SK-N-SH treated with all-trans-retinoic acid at 6 μM for 48 hours (cell line): ENCODE results near the gene USP48.
"Not testable (repeated sequence)": the region's sequence is repeated elsewhere in the genome, so short reads cannot be mapped to it uniquely, and the experiment has no call there.

Experiments
- ATAC-seq: fragments of 200-7000 bp; cut with Tn5 transposase; 3 replicates; pipeline ENCODE4 v1.9.1; 2020; ENCODE audit warnings: mild to moderate bottlenecking, moderate library complexity
- ARNTL ChIP-seq: fragments of 450-650 bp; formaldehyde crosslinking; IDR thresholded peaks from 2 replicates; pipeline ENCODE4 v1.5.0; 2020; ENCODE audit warnings: low read depth, mild to moderate bottlenecking, moderate library complexity, borderline replicate concordance
- BACH2 ChIP-seq: fragments of 250-450 bp; sonication (Bioruptor Pico); IDR thresholded peaks from 2 replicates; pipeline ENCODE4 v1.9.0; 2021; ENCODE audit warnings: mild to moderate bottlenecking, borderline replicate concordance
- CSRNP3 ChIP-seq: fragments of 250-450 bp; sonication (Bioruptor Pico); IDR thresholded peaks from 2 replicates; pipeline ENCODE4 v1.5.1; 2021; ENCODE audit warnings: mild to moderate bottlenecking, moderate library complexity
- ESRRG ChIP-seq: fragments of 250-450 bp; sonication (Bioruptor Pico); IDR thresholded peaks from 2 replicates; pipeline ENCODE4 v1.6.1; 2021; ENCODE audit warnings: mild to moderate bottlenecking
- GLIS3 ChIP-seq: fragments of 250-450 bp; sonication (Bioruptor Pico); IDR thresholded peaks from 2 replicates; pipeline ENCODE4 v1.5.0; 2020; ENCODE audit warnings: mild to moderate bottlenecking, moderate library complexity
- ISL1 ChIP-seq: fragments of 250-450 bp; sonication (Bioruptor Pico); IDR thresholded peaks from 2 replicates; pipeline ENCODE4 v2.1.2; 2022; ENCODE audit warnings: mild to moderate bottlenecking, moderate library complexity
- OSR1 ChIP-seq: fragments of 250-450 bp; sonication (Bioruptor Pico); IDR thresholded peaks from 2 replicates; pipeline ENCODE4 v1.8.0; 2022; ENCODE audit warnings: moderate library complexity, mild to moderate bottlenecking, inconsistent platforms
- PPARA ChIP-seq: fragments of 250-450 bp; sonication (Bioruptor Pico); IDR thresholded peaks from 2 replicates; pipeline ENCODE4 v1.5.0; 2020; ENCODE audit warnings: mild to moderate bottlenecking, borderline replicate concordance
- RARB ChIP-seq: fragments of 250-450 bp; sonication (Bioruptor Pico); IDR thresholded peaks from 2 replicates; pipeline ENCODE4 v1.8.0; 2021; ENCODE audit warnings: mild to moderate bottlenecking, moderate library complexity
- TCF4 ChIP-seq: fragments of 250-450 bp; sonication (Bioruptor Pico); IDR thresholded peaks from 2 replicates; pipeline ENCODE4 v1.8.0; 2021; ENCODE audit warnings: mild to moderate bottlenecking, moderate library complexity, borderline replicate concordance
- TOX ChIP-seq: fragments of 250-450 bp; sonication (Bioruptor Pico); IDR thresholded peaks from 2 replicates; pipeline ENCODE4 v1.8.0; 2021; ENCODE audit warnings: mild to moderate bottlenecking, moderate library complexity, borderline replicate concordance
- ZC3H10 ChIP-seq: fragments of 250-450 bp; sonication (Bioruptor Pico); IDR thresholded peaks from 2 replicates; pipeline ENCODE4 v1.5.1; 2021; ENCODE audit warnings: mild to moderate bottlenecking, moderate library complexity
- ZFP3 ChIP-seq: fragments of 250-450 bp; sonication (Bioruptor Pico); IDR thresholded peaks from 2 replicates; pipeline ENCODE4 v1.5.0; 2020; ENCODE audit warnings: mild to moderate bottlenecking, moderate library complexity
- ZFP30 ChIP-seq: fragments of 450-650 bp; formaldehyde crosslinking; IDR thresholded peaks from 2 replicates; pipeline ENCODE4 v1.5.0; 2022; ENCODE audit warnings: mild to moderate bottlenecking, moderate library complexity
- ZNF565 ChIP-seq: fragments of 450-650 bp; formaldehyde crosslinking; conservative IDR thresholded peaks from 2 replicates; pipeline ENCODE4 v1.5.0; 2020; ENCODE audit warnings: low read depth, mild to moderate bottlenecking, moderate library complexity
- ZNF70 ChIP-seq: fragments of 450-650 bp; formaldehyde crosslinking; IDR thresholded peaks from 2 replicates; pipeline ENCODE4 v1.5.0; 2020; ENCODE audit warnings: mild to moderate bottlenecking, moderate library complexity
- ZNF8 ChIP-seq: fragments of 450-650 bp; formaldehyde crosslinking; IDR thresholded peaks from 2 replicates; pipeline ENCODE4 v1.5.0; 2020; ENCODE audit warnings: mild to moderate bottlenecking, moderate library complexity
- TF ChIP-seq, protein P1 (sequence below): fragments of 250-450 bp; sonication (Bioruptor Pico); IDR thresholded peaks from 2 replicates; pipeline ENCODE4 v1.8.0; 2020; ENCODE audit warnings: mild to moderate bottlenecking, moderate library complexity, borderline replicate concordance
- TF ChIP-seq, protein P2 (sequence below): fragments of 250-450 bp; sonication (Bioruptor Pico); IDR thresholded peaks from 2 replicates; pipeline ENCODE4 v1.8.0; 2021; ENCODE audit warnings: low read depth, mild to moderate bottlenecking, moderate library complexity, borderline replicate concordance

USP48 gene

GRCh38 chr1:21674957-21675356 lies 108.0 kb downstream of the USP48 start:
- TF ChIP-seq, protein P1, sequence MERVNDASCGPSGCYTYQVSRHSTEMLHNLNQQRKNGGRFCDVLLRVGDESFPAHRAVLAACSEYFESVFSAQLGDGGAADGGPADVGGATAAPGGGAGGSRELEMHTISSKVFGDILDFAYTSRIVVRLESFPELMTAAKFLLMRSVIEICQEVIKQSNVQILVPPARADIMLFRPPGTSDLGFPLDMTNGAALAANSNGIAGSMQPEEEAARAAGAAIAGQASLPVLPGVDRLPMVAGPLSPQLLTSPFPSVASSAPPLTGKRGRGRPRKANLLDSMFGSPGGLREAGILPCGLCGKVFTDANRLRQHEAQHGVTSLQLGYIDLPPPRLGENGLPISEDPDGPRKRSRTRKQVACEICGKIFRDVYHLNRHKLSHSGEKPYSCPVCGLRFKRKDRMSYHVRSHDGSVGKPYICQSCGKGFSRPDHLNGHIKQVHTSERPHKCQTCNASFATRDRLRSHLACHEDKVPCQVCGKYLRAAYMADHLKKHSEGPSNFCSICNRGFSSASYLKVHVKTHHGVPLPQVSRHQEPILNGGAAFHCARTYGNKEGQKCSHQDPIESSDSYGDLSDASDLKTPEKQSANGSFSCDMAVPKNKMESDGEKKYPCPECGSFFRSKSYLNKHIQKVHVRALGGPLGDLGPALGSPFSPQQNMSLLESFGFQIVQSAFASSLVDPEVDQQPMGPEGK (CRISPR knock-in tag), result no peak
- no peak for TF ChIP-seq PPARA (CRISPR knock-in tag)
- no peak for TF ChIP-seq TCF4 (CRISPR knock-in tag)
- TF ChIP-seq ZFP3 (CRISPR knock-in tag), result no peak
- TF ChIP-seq BACH2 (CRISPR knock-in tag), result no peak
- TF ChIP-seq ZNF70, result no peak
- no peak for TF ChIP-seq ESRRG (CRISPR knock-in tag)
- no peak for TF ChIP-seq ARNTL (CRISPR knock-in tag)
- TF ChIP-seq ISL1 (CRISPR knock-in tag), result no peak
- no peak for TF ChIP-seq GLIS3 (CRISPR knock-in tag)
- TF ChIP-seq ZNF565 (CRISPR knock-in tag), result no peak
- TF ChIP-seq ZNF8 (CRISPR knock-in tag), result no peak
- TF ChIP-seq CSRNP3 (CRISPR knock-in tag), result no peak
- no peak for TF ChIP-seq OSR1 (CRISPR knock-in tag)
- TF ChIP-seq ZFP30, result no peak
- ATAC-seq, result no peak

GRCh38 chr1:21673853-21674252 lies 109.1 kb downstream of the USP48 start:
- not testable (repeated sequence) for ATAC-seq

GRCh38 chr1:21673277-21673780 lies 109.6 kb downstream of the USP48 start:
- peak; percentile 69 for ATAC-seq
- TF ChIP-seq TCF4 (CRISPR knock-in tag) (no peak), ZFP3 (CRISPR knock-in tag) (no peak), ZC3H10 (CRISPR knock-in tag) (no peak), GLIS3 (CRISPR knock-in tag) (no peak), ARNTL (CRISPR knock-in tag) (no peak), OSR1 (CRISPR knock-in tag) (no peak), ESRRG (CRISPR knock-in tag) (no peak), RARB (CRISPR knock-in tag) (no peak), ZFP30 (no peak)
- TF ChIP-seq, protein P2, sequence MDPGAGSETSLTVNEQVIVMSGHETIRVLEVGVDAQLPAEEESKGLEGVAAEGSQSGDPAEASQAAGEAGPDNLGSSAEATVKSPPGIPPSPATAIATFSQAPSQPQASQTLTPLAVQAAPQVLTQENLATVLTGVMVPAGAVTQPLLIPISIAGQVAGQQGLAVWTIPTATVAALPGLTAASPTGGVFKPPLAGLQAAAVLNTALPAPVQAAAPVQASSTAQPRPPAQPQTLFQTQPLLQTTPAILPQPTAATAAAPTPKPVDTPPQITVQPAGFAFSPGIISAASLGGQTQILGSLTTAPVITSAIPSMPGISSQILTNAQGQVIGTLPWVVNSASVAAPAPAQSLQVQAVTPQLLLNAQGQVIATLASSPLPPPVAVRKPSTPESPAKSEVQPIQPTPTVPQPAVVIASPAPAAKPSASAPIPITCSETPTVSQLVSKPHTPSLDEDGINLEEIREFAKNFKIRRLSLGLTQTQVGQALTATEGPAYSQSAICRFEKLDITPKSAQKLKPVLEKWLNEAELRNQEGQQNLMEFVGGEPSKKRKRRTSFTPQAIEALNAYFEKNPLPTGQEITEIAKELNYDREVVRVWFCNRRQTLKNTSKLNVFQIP (CRISPR knock-in tag), result no peak
- TF ChIP-seq, protein P1 (CRISPR knock-in tag), result no peak

- ATAC-seq, result no peak; the same call in 1 of the 3 replicates
- TF ChIP-seq TCF4 (CRISPR knock-in tag) (no peak), PPARA (CRISPR knock-in tag) (no peak), ZFP30 (no peak), ISL1 (CRISPR knock-in tag) (no peak), ZFP3 (CRISPR knock-in tag) (no peak), TOX (CRISPR knock-in tag) (no peak)
- TF ChIP-seq, all 23 proteins: peak for 0
Measured at GRCh38 chr1:21672478-21673276, 110.3 kb downstream of the USP48 start.
